Upper lobe of left lung (tissue), 4 donors: ENCODE results near the gene DNAJC4.

ENCODE experiments used
- CTCF ChIP-seq, 6 experiments: fragments of 450-650 bp in 4 of 6; fragments of 200-600 bp in 2 of 6; sonication (generic) in 2 of 6; IDR thresholded peaks; one replicate each; pipeline ENCODE4 v1.5.1; 2016 to 2019; ENCODE audit warnings: antibody characterized with exemption in 6 of 6
- EP300 ChIP-seq, 4 donors: sonication (generic); formaldehyde crosslinking; IDR thresholded peaks; one replicate each; pipeline ENCODE4 v1.5.1; 2017; ENCODE audit warnings: antibody characterized with exemption in 4 of 4, control low read depth in 2 of 4
- POLR2AphosphoS5 ChIP-seq, 2 donors: sonication (generic); formaldehyde crosslinking; IDR thresholded peaks; one replicate each; pipeline ENCODE4 v1.5.1; 2017; ENCODE audit warnings: antibody characterized with exemption in 2 of 2

- no peak for TF ChIP-seq CTCF (IDR thresholded peaks at IDR 0.05)
- TF ChIP-seq POLR2AphosphoS5 (IDR thresholded peaks at IDR 0.05) = no peak
- TF ChIP-seq EP300 (IDR thresholded peaks at IDR 0.05) = no peak
Measured at GRCh38 chr11:64259533-64260067, 29.3 kb downstream of the DNAJC4 start.
